SH-SY5Y (cell line): Measurements from ENCODE around the gene FRMD5.

ENCODE experiments used
- GATA2 ChIP-seq: IDR thresholded peaks from 2 replicates; pipeline ENCODE4 v1.6.1; 2011; ENCODE audit warnings: mild to moderate bottlenecking, low read depth, low read length
- GATA3 ChIP-seq: IDR thresholded peaks from 2 replicates; pipeline ENCODE4 v1.6.1; 2011; ENCODE audit warnings: low read depth, mild to moderate bottlenecking, low read length, moderate library complexity

- no peak for TF ChIP-seq GATA2
- no peak for TF ChIP-seq GATA3
Observed at GRCh38 chr15:44045217-44045616, 149.9 kb downstream of the FRMD5 start.
